Calu3 (cell line): ENCODE results near the gene SH3PXD2A. TPM values are rescaled to one million over a fixed set of nuclear protein-coding genes. Genes with fewer than 3 reads are reported as not detected.

ENCODE experiments used
- BruUV-seq: library from RNA; stranded (reverse); fragments of 400-500 nt; replicated peaks from 2 replicates; lab custom pipeline; 2021; lab: Mats Ljungman, UMichigan
- CTCF ChIA-PET: fragments of 300-600 bp; sonication (Branson Sonifier 250); formaldehyde crosslinking; loops from one replicate; lab custom pipeline; 2022; ENCODE audit warnings: antibody characterized with exemption; lab: Charles Lee
- DNase-seq: peaks from one replicate; pipeline ENCODE4 v3.0.0; 2022
- H3K27ac Mint-ChIP-seq: one replicate; pipeline ENCODE4 v1.8.0; 2022; ENCODE audit warnings: mixed read lengths; ENCODE audit not compliant: unreplicated experiment
- H3K27me3 Mint-ChIP-seq: one replicate; pipeline ENCODE4 v1.8.0; 2022; ENCODE audit warnings: mixed read lengths; ENCODE audit not compliant: unreplicated experiment
- H3K36me3 Mint-ChIP-seq: one replicate; pipeline ENCODE4 v1.8.0; 2022; ENCODE audit warnings: mild to moderate bottlenecking, moderate library complexity, mixed read lengths; ENCODE audit not compliant: insufficient read depth, unreplicated experiment
- H3K4me1 Mint-ChIP-seq: one replicate; pipeline ENCODE4 v1.8.0; 2022; ENCODE audit warnings: mild to moderate bottlenecking, low read depth, mixed read lengths; ENCODE audit not compliant: unreplicated experiment
- H3K4me3 Mint-ChIP-seq: one replicate; pipeline ENCODE4 v1.8.0; 2022; ENCODE audit warnings: mild to moderate bottlenecking, low read depth, moderate library complexity, mixed read lengths; ENCODE audit not compliant: unreplicated experiment
- H3K9me3 Mint-ChIP-seq: one replicate; pipeline ENCODE4 v1.8.0; 2022; ENCODE audit warnings: low read depth, mixed read lengths; ENCODE audit not compliant: unreplicated experiment
- CTCF ChIP-seq: fragments of 200-600 bp; IDR thresholded peaks from one replicate; pipeline ENCODE4 v1.8.0; 2022; ENCODE audit warnings: antibody characterized with exemption; ENCODE audit not compliant: unreplicated experiment
- intact Hi-C: fragments of 100-400 bp; cut with micrococcal nuclease; formaldehyde crosslinking; loops from one replicate; pipeline ENCODE4 v1.10.0; 2022; ENCODE audit not compliant: unreplicated experiment
- total RNA-seq: library from RNA; stranded (reverse); gene quantifications from 2 replicates; pipeline ENCODE4 v1.2.3, GENCODE V29; 2022

SH3PXD2A gene
- total RNA-seq, 1 experiment from 2014 or later, result 7.5 TPM

- no peak overlapping the region for H3K4me3 Mint-ChIP-seq
- H3K4me1 Mint-ChIP-seq, result no peaks in the 10 kb centered on the region
- no peaks in the 10 kb centered on the region for H3K36me3 Mint-ChIP-seq
- peaks cover 18% of the 10 kb centered on the region for H3K27me3 Mint-ChIP-seq
- DNase-seq, result no peak
- H3K27ac Mint-ChIP-seq, result no peak overlapping the region
- intact Hi-C loops, result no loop called here
- TF ChIP-seq CTCF, result no peak
- CTCF ChIA-PET, result no interaction called here
- no peaks in the 10 kb centered on the region for H3K9me3 Mint-ChIP-seq
- no TSS peak for BruUV-seq
These were observed 130.1 kb downstream of the SH3PXD2A start for GRCh38 chr10:103725242-103725641.

- Mint-ChIP-seq H3K27me3 (peaks cover 18% of the 10 kb centered on the region), H3K4me3 (no peak overlapping the region), H3K36me3 (no peaks in the 10 kb centered on the region), H3K4me1 (no peaks in the 10 kb centered on the region), H3K27ac (no peak overlapping the region), H3K9me3 (no peaks in the 10 kb centered on the region)
- no TSS peak for BruUV-seq
- CTCF ChIA-PET, result no interaction called here
- intact Hi-C loops, result no loop called here
- no peak for TF ChIP-seq CTCF
- no peak for DNase-seq
These were observed 130.6 kb downstream of the SH3PXD2A start for GRCh38 chr10:103724771-103725170.

- intact Hi-C loops, result no loop called here
- CTCF ChIA-PET, result no interaction called here
- no peak overlapping the region for H3K4me3 Mint-ChIP-seq
- H3K9me3 Mint-ChIP-seq, result no peaks in the 10 kb centered on the region
- DNase-seq, result no peak
- H3K4me1 Mint-ChIP-seq, result no peaks in the 10 kb centered on the region
- BruUV-seq, result no TSS peak
- no peaks in the 10 kb centered on the region for H3K36me3 Mint-ChIP-seq
- H3K27me3 Mint-ChIP-seq, result peaks cover 18% of the 10 kb centered on the region
- no peak for TF ChIP-seq CTCF
- H3K27ac Mint-ChIP-seq, result no peak overlapping the region
These were observed 131.3 kb downstream of the SH3PXD2A start for GRCh38 chr10:103724074-103724473.

- Mint-ChIP-seq H3K9me3 (no peaks in the 10 kb centered on the region), H3K4me1 (no peaks in the 10 kb centered on the region), H3K27ac (no peak overlapping the region), H3K27me3 (peaks cover 18% of the 10 kb centered on the region), H3K36me3 (no peaks in the 10 kb centered on the region), H3K4me3 (no peak overlapping the region)
- no TSS peak for BruUV-seq
- CTCF ChIA-PET, result no interaction called here
- DNase-seq, result no peak
- TF ChIP-seq CTCF, result no peak
- intact Hi-C loops, result no loop called here
These were observed 131.8 kb downstream of the SH3PXD2A start for GRCh38 chr10:103723557-103723956.
